HG02840 (cell line): Measurements from ENCODE around the gene BRME1.

Experiments
- ATAC-seq: cut with Tn5 transposase; IDR thresholded peaks from one replicate; pipeline ENCODE4 v1.9.1; 2021; ENCODE audit warnings: mild to moderate bottlenecking, moderate library complexity, moderate number of reproducible peaks; ENCODE audit not compliant: unreplicated experiment, low FRiP score

The BRME1 gene

DNA sequence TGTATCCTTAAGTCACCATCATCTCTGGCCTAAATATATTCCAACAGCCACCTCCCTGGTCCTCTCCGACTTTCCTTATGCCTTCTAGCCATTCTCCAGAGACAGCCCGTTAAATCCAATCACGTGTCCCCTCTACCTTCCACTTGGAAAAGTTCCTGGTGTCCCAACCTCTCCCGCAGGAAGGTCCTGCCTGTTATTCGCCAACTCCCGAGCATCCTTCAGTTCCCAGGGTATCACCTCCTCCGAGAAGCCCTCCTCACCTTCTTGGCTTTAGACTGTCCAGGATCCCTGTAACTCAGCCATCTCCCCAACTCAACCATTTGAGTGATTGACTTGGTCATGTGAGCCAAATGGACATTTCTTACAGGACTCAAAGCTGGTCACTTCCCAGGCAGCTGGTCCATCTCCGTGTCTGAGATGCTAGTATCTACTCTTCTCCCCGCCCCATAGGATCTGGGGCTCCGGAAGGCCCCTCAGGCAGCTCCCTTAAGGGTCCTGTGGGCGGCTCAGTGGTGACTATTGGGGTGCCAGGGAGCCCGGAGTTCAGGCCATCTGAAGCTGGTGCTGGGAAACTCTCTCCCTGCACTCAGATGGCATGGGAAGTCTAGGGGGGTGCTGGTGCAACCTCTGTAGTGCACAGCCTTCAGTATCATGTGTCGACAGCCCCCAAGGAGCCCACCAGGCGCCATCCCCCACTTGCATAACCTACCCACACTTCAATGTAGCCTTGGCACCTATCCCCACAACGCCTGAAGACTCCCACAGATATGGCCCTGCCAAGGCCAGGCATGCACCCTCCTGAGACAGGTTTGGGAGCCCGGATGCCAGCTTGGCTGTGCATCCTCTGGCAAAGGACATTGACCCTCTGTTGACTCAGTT, 56.9 kb downstream of the BRME1 start:
- ATAC-seq: no peak

- no peak for ATAC-seq
These were observed 57.6 kb downstream of the BRME1 start for GRCh38 chr19:13848340-13848677.

GRCh38 chr19:13847407-13848339, 58.2 kb downstream of the BRME1 start:
- ATAC-seq: no peak

GRCh38 chr19:13846557-13847406, 59.1 kb downstream of the BRME1 start:
- ATAC-seq: peak; percentile 44

- ATAC-seq: no peak
These were observed 61.7 kb downstream of the BRME1 start for GRCh38 chr19:13844130-13844631.

DNA sequence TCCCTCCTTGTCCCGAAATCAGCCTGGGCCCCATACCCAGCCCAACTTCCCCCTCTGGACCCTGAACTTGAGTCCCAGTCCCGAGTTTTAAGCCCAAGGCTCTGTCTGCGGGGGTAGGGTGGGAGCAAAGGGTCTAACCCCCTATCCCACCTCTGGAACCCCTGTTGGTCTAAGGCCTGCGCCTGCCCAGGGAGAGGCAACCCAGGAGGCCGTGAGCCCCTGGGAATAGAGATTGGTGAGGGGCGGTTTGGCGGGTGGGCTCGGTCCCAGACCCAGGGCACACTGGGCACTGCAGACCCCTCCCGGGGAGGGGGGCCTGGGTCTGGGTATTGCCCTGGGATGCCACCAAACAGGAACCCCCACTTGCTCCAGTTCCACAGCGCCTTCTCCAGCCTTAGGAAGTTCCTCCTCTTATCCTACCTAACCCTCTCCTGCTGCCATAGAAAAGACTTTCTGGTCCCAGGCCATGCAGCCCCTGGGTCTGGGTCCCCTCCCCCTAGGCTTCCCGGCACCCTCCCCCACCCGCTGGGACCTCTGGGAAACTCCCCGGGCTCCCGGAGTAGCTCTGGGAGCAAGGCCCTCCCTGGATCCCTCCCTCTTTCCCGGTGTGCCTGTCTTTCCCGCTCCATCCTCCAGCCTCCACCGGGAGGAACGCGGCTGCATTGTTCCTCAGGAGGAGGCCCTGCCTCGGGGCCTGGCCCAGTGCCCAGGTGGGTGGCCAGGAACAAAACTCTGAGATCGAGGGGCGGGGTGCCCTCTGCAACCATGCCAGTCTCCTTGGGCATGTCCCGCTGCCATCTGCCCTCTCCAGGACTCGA, 62.6 kb downstream of the BRME1 start:
- ATAC-seq: no peak

DNA sequence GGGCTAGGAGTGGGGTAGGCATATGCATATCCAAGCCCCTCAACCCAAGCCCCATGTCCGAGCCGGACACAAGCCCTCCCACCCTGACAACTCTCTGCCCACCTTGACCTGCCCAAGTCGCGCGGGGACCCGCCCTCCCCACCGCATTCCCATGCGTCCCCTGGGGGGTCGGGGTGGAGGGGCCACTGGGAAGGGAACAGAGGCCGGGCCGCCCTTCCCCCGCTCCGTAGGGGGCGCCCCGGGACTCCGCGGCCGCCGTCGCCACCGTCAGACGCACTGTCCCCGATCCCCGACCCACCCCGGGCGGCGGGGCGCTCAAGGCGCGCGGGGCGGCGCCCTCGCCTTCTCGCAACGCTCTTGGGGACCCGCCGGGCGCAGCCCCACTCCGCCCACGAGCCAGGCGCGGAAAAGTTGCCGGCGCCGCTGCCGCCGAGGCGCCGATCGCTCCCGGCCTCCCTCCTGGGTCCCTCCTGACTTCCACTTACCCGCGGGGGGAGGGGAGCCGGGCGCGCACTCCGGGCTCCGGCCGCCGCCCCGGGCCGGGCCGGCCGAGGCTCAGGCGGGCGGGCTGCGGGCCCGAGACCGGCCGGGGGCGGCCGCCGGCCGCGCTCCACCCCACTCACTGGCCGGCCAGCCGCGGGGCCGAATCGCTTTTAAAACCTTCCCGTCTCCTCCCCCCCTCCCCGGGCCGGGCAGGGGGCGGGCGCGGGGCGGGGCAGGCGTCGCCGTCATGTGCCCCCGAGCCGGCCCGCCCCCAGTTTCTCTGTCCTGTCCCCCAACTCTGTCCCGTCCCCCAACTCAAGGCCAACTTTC, 63.4 kb downstream of the BRME1 start:
- ATAC-seq: no peak

GRCh38 chr19:13841962-13842290, 64.0 kb downstream of the BRME1 start:
- ATAC-seq: no peak

- no peak for ATAC-seq
These were observed 64.6 kb downstream of the BRME1 start for GRCh38 chr19:13841086-13841961.

DNA sequence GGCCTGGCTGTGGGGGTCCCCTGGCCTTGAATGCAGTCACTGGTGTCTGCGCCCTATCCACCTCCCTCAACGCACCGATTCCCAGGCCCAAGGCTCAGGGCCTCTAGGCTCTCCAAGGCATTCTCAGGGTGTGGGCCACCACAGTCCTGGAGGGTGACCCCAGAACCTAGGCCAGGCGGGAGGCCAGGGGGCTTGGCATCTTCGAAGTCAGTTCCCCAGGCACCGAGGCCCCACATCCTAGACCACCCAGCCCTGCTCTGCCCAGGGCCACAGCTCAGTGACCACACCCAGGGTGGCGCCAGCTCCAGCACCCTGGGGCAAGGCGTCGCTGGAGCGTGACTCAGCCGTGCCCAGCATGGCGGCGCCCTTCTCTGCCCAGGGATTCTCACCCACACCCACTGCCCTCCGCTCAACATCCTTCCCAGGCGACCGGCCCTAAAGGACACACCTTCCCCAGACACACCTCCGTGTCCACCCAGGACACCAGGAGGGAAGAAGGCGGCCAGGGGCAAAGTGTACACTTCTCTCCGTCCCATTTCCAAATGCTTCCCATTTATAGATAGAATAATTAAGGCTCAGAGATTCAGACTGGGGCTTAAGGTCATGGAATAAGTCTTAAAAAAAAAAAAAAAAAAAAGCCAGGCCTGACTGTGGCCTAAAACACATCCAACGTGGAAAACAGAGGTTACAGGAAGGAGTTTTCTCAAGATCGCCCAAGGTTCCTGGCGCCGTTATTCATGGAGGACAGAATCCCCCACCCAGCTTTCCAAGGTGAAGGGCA, 65.4 kb downstream of the BRME1 start:
- ATAC-seq: no peak

- ATAC-seq: no peak
These were observed 66.0 kb downstream of the BRME1 start for GRCh38 chr19:13839938-13840304.

DNA sequence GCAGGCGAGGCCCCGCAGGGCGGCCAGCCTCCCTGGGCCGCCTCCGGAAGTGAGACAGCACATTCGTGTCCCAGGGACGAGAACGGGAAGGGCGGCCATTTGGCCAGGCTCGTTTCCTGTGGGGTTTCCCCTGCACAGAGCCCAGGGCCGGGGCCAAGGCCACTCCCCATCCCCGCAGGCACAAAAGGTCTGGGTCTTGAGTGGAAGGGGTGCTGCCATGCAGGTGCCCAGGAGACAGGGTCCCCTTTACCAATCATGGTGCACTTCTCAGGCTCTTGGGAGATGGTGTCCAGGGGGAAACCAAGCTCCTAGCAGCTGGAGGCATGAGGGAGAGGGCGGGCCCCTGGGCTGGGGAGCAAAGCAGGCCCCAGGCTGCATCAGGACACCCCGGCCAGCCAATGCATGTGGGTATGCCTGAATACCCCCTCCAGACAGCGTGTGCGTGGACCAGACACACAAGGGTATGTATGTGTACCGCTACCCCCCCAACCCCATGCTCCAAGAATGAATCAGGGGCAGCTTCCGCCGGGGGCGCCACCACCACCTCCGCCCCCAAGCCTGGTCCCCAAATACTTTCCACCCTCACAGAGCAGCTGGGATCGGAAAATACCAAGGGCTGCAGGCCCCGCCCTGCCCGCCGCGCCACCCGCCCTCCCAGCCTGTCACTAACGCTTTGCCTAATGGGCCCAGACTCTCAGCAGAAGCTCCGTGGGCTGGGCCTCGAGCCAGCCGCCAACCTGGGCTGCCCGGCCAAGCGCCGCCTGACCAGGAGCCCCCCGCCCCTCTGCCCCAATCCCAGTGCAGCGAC, 66.6 kb downstream of the BRME1 start:
- no peak for ATAC-seq

GRCh38 chr19:13838435-13839129, 67.3 kb downstream of the BRME1 start:
- no peak for ATAC-seq

- no peak for ATAC-seq
These were observed 69.9 kb downstream of the BRME1 start for GRCh38 chr19:13835791-13836723.
